Type B pancreatic cell (in vitro differentiated cells): Measurements from ENCODE around the gene LIX1L. TPM values are rescaled to one million over a fixed set of nuclear protein-coding genes. Genes with fewer than 3 reads are reported as not detected.

ENCODE experiments used
- DNase-seq: peaks from one replicate; pipeline ENCODE4 v3.0.0; 2021; ENCODE audit warnings: mixed read lengths; ENCODE audit not compliant: unreplicated experiment; ENCODE audit errors: extremely low spot score
- H3K27ac Mint-ChIP-seq: 2 replicates; pipeline ENCODE4 v1.8.0; 2021; ENCODE audit warnings: mild to moderate bottlenecking, mixed read lengths
- H3K27me3 Mint-ChIP-seq: 2 replicates; pipeline ENCODE4 v1.8.0; 2021; ENCODE audit warnings: mixed read lengths
- H3K36me3 Mint-ChIP-seq: 2 replicates; pipeline ENCODE4 v1.8.0; 2021; ENCODE audit warnings: mixed read lengths
- H3K4me1 Mint-ChIP-seq: one replicate; pipeline ENCODE4 v1.8.0; 2021; ENCODE audit warnings: mixed read lengths; ENCODE audit not compliant: unreplicated experiment
- H3K4me3 Mint-ChIP-seq: 2 replicates; pipeline ENCODE4 v1.8.0; 2021; ENCODE audit warnings: mild to moderate bottlenecking, mixed read lengths
- H3K9me3 Mint-ChIP-seq: 2 replicates; pipeline ENCODE4 v1.8.0; 2021; ENCODE audit warnings: mixed read lengths
- CTCF ChIP-seq: fragments of 200-600 bp; sonication (generic); conservative IDR thresholded peaks from 2 replicates; pipeline ENCODE4 v1.5.0; 2021; ENCODE audit warnings: antibody characterized with exemption, mild to moderate bottlenecking
- total RNA-seq: library from RNA; stranded (reverse); gene quantifications from 2 replicates; pipeline ENCODE4 v1.2.1, GENCODE V29; 2021; ENCODE audit warnings: low replicate concordance

Gene LIX1L
- total RNA-seq, 1 donor from 2014 or later: 24.2 TPM

- Mint-ChIP-seq H3K4me1 (peaks cover 43% of the 10 kb centered on the region), H3K4me3 (no peak overlapping the region), H3K27me3 (no peaks in the 10 kb centered on the region), H3K36me3 (peaks cover 13% of the 10 kb centered on the region), H3K27ac (peak overlapping the region; percentile 84), H3K9me3 (no peaks in the 10 kb centered on the region)
- no peak for TF ChIP-seq CTCF
- DNase-seq: no peak
Measured at GRCh38 chr1:145988773-145989172, 31.0 kb upstream of the LIX1L start.

- Mint-ChIP-seq H3K27me3 (no peaks in the 10 kb centered on the region), H3K4me1 (peaks cover 46% of the 10 kb centered on the region), H3K36me3 (peaks cover 5% of the 10 kb centered on the region), H3K9me3 (no peaks in the 10 kb centered on the region), H3K4me3 (no peak overlapping the region), H3K27ac (peak overlapping the region; percentile 84)
- no peak for DNase-seq
- no peak for TF ChIP-seq CTCF
Measured at GRCh38 chr1:145987926-145988325, 30.1 kb upstream of the LIX1L start.

- Mint-ChIP-seq H3K27ac (no peak overlapping the region), H3K27me3 (no peaks in the 10 kb centered on the region), H3K4me3 (no peak overlapping the region), H3K9me3 (no peaks in the 10 kb centered on the region), H3K4me1 (peaks cover 43% of the 10 kb centered on the region), H3K36me3 (no peaks in the 10 kb centered on the region)
- no peak for DNase-seq
- no peak for TF ChIP-seq CTCF
Measured at GRCh38 chr1:145986551-145986950, 28.7 kb upstream of the LIX1L start.

- H3K4me1 Mint-ChIP-seq: peaks cover 43% of the 10 kb centered on the region
- H3K9me3 Mint-ChIP-seq: no peaks in the 10 kb centered on the region
- no peaks in the 10 kb centered on the region for H3K36me3 Mint-ChIP-seq
- DNase-seq: no peak
- TF ChIP-seq CTCF: no peak
- no peaks in the 10 kb centered on the region for H3K27me3 Mint-ChIP-seq
- no peak overlapping the region for H3K4me3 Mint-ChIP-seq
- H3K27ac Mint-ChIP-seq: peak overlapping the region; percentile 89
Measured at GRCh38 chr1:145985502-145986439, 28.0 kb upstream of the LIX1L start.

GRCh38 chr1:145985129-145985501 is 27.3 kb upstream of the LIX1L start:
- DNase-seq: no peak
- H3K4me3 Mint-ChIP-seq: no peak overlapping the region
- TF ChIP-seq CTCF: no peak
- no peaks in the 10 kb centered on the region for H3K27me3 Mint-ChIP-seq
- H3K4me1 Mint-ChIP-seq: peaks cover 38% of the 10 kb centered on the region
- H3K36me3 Mint-ChIP-seq: no peaks in the 10 kb centered on the region
- H3K9me3 Mint-ChIP-seq: no peaks in the 10 kb centered on the region
- peak overlapping the region; percentile 89 for H3K27ac Mint-ChIP-seq
